Lower lobe of right lung (tissue), 2 donors: ENCODE results near the gene GSG1L. TPM values are rescaled to one million over a fixed set of nuclear protein-coding genes. Genes with fewer than 3 reads are reported as not detected.

Source experiments
- ATAC-seq, 2 donors: fragments of 200-7000 bp; cut with Tn5 transposase; one replicate each; pipeline ENCODE4 v1.9.1; 2020 to 2022; ENCODE audit warnings: mild to moderate bottlenecking in 2 of 2, moderate library complexity in 2 of 2
- DNase-seq: peaks from one replicate; pipeline ENCODE4 v3.0.0-alpha.2; 2020
- H3K27ac ChIP-seq: fragments of 200-600 bp; one replicate; pipeline ENCODE4 v1.8.0; 2022
- H3K27me3 ChIP-seq: fragments of 200-600 bp; one replicate; pipeline ENCODE4 v1.8.0; 2022; ENCODE audit warnings: low read depth
- H3K36me3 ChIP-seq: fragments of 200-600 bp; one replicate; pipeline ENCODE4 v1.8.0; 2022; ENCODE audit warnings: mild to moderate bottlenecking
- H3K4me1 ChIP-seq: fragments of 200-600 bp; one replicate; pipeline ENCODE4 v1.8.0; 2022
- H3K4me3 ChIP-seq: fragments of 200-600 bp; one replicate; pipeline ENCODE4 v1.8.0; 2022; ENCODE audit warnings: mild to moderate bottlenecking
- H3K9me3 ChIP-seq: fragments of 200-600 bp; one replicate; pipeline ENCODE4 v1.8.0; 2022
- CTCF ChIP-seq: fragments of 200-600 bp; IDR thresholded peaks from one replicate; pipeline ENCODE4 v1.8.0; 2022; ENCODE audit warnings: antibody characterized with exemption, mild to moderate bottlenecking
- intact Hi-C: fragments of 100-400 bp; cut with DNase I; formaldehyde crosslinking; loops from one replicate; pipeline ENCODE4 v1.11.0; 2022
- total RNA-seq: library from RNA; stranded (reverse); fragmentation: NEBNext Ultra II Directional; extraction: Animal tissue kit (Norgen Biotek cat#: 25700); gene quantifications from one replicate; pipeline ENCODE4 v1.2.1, GENCODE V29; 2021
- donor health status: DM: no; HTN: yes; CAD: no; lungs with severe emphysema.

The GSG1L gene
- total RNA-seq, 1 donor from 2014 or later = 0.30 TPM

- no peak for DNase-seq
Measured at GRCh38 chr16:28078261-28078660, 14.7 kb upstream of the GSG1L start.

GRCh38 chr16:28073836-28074235 is 10.3 kb upstream of the GSG1L start:
- peaks cover 9% of the 10 kb centered on the region for H3K27me3 ChIP-seq
- no peak overlapping the region for H3K27ac ChIP-seq
- no peaks in the 10 kb centered on the region for H3K4me1 ChIP-seq
- H3K9me3 ChIP-seq = no peaks in the 10 kb centered on the region
- ATAC-seq (no peak), DNase-seq (no peak)
- no peaks in the 10 kb centered on the region for H3K36me3 ChIP-seq
- no peak overlapping the region for H3K4me3 ChIP-seq
- intact Hi-C loops = no loop called here
- no peak for TF ChIP-seq CTCF

More at GRCh38 chr16:28078261-28078660, 14.7 kb upstream of the GSG1L start:
- TF ChIP-seq CTCF = no peak
- no peak overlapping the region for H3K27ac ChIP-seq
- peaks cover 6% of the 10 kb centered on the region for H3K27me3 ChIP-seq
- H3K4me1 ChIP-seq = no peaks in the 10 kb centered on the region
- H3K9me3 ChIP-seq = no peaks in the 10 kb centered on the region
- ATAC-seq = no peak
- no peaks in the 10 kb centered on the region for H3K36me3 ChIP-seq
- H3K4me3 ChIP-seq = no peak overlapping the region
- intact Hi-C loops = no loop called here

GRCh38 chr16:28072087-28072486 is 8.6 kb upstream of the GSG1L start:
- no peak for TF ChIP-seq CTCF
- Histone ChIP-seq H3K27me3 (peaks cover 9% of the 10 kb centered on the region), H3K9me3 (no peaks in the 10 kb centered on the region), H3K36me3 (no peaks in the 10 kb centered on the region), H3K4me1 (no peaks in the 10 kb centered on the region), H3K4me3 (no peak overlapping the region), H3K27ac (no peak overlapping the region)
- intact Hi-C loops = no loop called here
- DNase-seq (no peak), ATAC-seq (no peak)

GRCh38 chr16:28069971-28070794 is 6.7 kb upstream of the GSG1L start:
- Histone ChIP-seq H3K27me3 (peaks cover 9% of the 10 kb centered on the region), H3K36me3 (no peaks in the 10 kb centered on the region), H3K4me1 (no peaks in the 10 kb centered on the region), H3K27ac (no peak overlapping the region), H3K4me3 (no peak overlapping the region), H3K9me3 (no peaks in the 10 kb centered on the region)
- ATAC-seq = no peak
- intact Hi-C loops = no loop called here
- no peak for TF ChIP-seq CTCF
- DNase-seq = no peak

GRCh38 chr16:28068976-28069375 is 5.5 kb upstream of the GSG1L start:
- Histone ChIP-seq H3K36me3 (no peaks in the 10 kb centered on the region), H3K27me3 (peaks cover 8% of the 10 kb centered on the region), H3K27ac (no peak overlapping the region), H3K4me3 (no peak overlapping the region), H3K4me1 (no peaks in the 10 kb centered on the region), H3K9me3 (no peaks in the 10 kb centered on the region)
- intact Hi-C loops = no loop called here
- ATAC-seq = no peak
- no peak for DNase-seq
- no peak for TF ChIP-seq CTCF
